GM12865 (cell line): ENCODE results near the gene ANKRD44.
A peak's percentile ranks its signal among the peaks of the same experiment; 100 is the strongest.

Experiments
- DNase-seq: peaks from one replicate; pipeline ENCODE4 v3.0.0; 2010; ENCODE audit warnings: low read depth
- H3K4me3 ChIP-seq: 2 replicates; pipeline ENCODE4 v1.5.1; 2011; ENCODE audit warnings: mild to moderate bottlenecking, low read depth, low read length, control low read depth
- CTCF ChIP-seq: IDR thresholded peaks from 2 replicates; pipeline ENCODE4 v1.5.1; 2011; ENCODE audit warnings: low read length, control low read depth, low read depth, inconsistent platforms; ENCODE audit not compliant: insufficient read depth; ENCODE audit errors: missing control alignments

The ANKRD44 gene

GRCh38 chr2:197076652-197077051 lies 233.9 kb downstream of the ANKRD44 start:
- no peak for TF ChIP-seq CTCF
- H3K4me3 ChIP-seq: no peak overlapping the region
- DNase-seq: no peak

- H3K4me3 ChIP-seq: no peak overlapping the region
- peak; percentile 38 for TF ChIP-seq CTCF
- DNase-seq: peak; percentile 30
These were observed 234.7 kb downstream of the ANKRD44 start for GRCh38 chr2:197075754-197076337.

- TF ChIP-seq CTCF: no peak
- no peak for DNase-seq
- H3K4me3 ChIP-seq: no peak overlapping the region
These were observed 235.3 kb downstream of the ANKRD44 start for GRCh38 chr2:197075281-197075680.

GRCh38 chr2:197073701-197074433 lies 236.7 kb downstream of the ANKRD44 start:
- H3K4me3 ChIP-seq: no peak overlapping the region
- DNase-seq: peak; percentile 24
- no peak for TF ChIP-seq CTCF

GRCh38 chr2:197073270-197073669 lies 237.3 kb downstream of the ANKRD44 start:
- H3K4me3 ChIP-seq: no peak overlapping the region
- TF ChIP-seq CTCF: no peak
- no peak for DNase-seq

GRCh38 chr2:197072533-197072932 lies 238.0 kb downstream of the ANKRD44 start:
- no peak overlapping the region for H3K4me3 ChIP-seq
- TF ChIP-seq CTCF: no peak
- DNase-seq: no peak
